Measurements from ENCODE around the gene MR1.
A peak's percentile ranks its signal among the peaks of the same experiment; 100 is the strongest.

DNA sequence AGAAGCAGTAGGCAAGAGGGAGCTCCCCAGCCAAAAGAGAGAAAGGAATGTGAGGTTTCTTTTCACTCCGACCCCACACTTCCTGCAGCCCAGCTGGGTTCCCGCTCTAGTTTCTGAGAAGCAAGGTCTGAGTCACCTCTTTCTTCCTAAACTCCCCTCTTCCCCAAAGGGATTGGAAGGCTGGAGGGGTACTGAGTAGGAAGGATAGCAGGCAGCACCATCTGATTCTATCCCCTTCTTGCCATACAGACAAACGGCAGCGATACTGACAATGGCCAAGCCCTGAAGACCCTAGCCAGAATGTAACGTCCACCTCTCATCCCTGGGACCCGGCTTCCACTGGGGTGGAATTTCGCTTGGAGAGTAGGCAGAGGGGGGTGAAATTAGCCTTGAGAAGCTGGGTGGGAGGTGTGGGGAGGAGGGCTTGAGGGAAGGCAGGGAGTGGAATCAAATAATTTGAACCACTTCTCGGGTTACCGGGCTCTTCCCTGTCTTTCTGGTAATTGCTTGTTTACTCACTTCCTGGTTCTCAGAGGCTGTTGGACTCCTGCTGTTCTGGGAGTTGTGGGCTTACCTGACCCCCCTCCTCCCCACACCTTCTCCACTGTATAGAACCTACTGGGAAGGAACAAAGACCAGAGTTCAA, 67.9 kb downstream of the MR1 start:
- TF ChIP-seq SPI1 (IDR thresholded peaks at IDR 0.05; ENCODE audit: low read depth, low read length) = 0 out of 2 replicates have a peak, but pooled peaks have one; percentile 1
- no peak for TF ChIP-seq POLR2A (IDR thresholded peaks at IDR 0.05; ENCODE audit: low read depth, low read length)
- no peak for TF ChIP-seq POLR2AphosphoS5 (IDR thresholded peaks at IDR 0.05; ENCODE audit: low read depth, low read length)
- no peak for TF ChIP-seq TAF1 (IDR thresholded peaks at IDR 0.05; ENCODE audit: low read depth, low read length)
- TF ChIP-seq POU2F2 (IDR thresholded peaks at IDR 0.05; ENCODE audit: low read depth, low read length) = no peak
- no peak for TF ChIP-seq PAX5 (IDR thresholded peaks at IDR 0.05; ENCODE audit: insufficient read depth, low read length, severe bottlenecking)

Data from GM12891 (cell line).